Nephron progenitor cell (in vitro differentiated cells): ENCODE measurements around the gene ASCC2.
A peak's percentile ranks its signal among the peaks of the same experiment; 100 is the strongest.

ENCODE experiments used
- DNase-seq: peaks from one replicate; pipeline ENCODE4 v3.0.0; 2021
- H3K27ac Mint-ChIP-seq: 2 replicates; pipeline ENCODE4 v1.8.0; 2021; ENCODE audit warnings: mild to moderate bottlenecking, moderate library complexity, mixed read lengths
- H3K27me3 Mint-ChIP-seq: 2 replicates; pipeline ENCODE4 v1.8.0; 2021; ENCODE audit warnings: mild to moderate bottlenecking, low read depth, mixed read lengths; ENCODE audit not compliant: poor library complexity
- H3K36me3 Mint-ChIP-seq: 2 replicates; pipeline ENCODE4 v1.8.0; 2021; ENCODE audit warnings: low read depth, mixed read lengths
- H3K4me1 Mint-ChIP-seq: 2 replicates; pipeline ENCODE4 v1.8.0; 2021; ENCODE audit warnings: mixed read lengths
- H3K4me3 Mint-ChIP-seq: 2 replicates; pipeline ENCODE4 v1.8.0; 2021; ENCODE audit warnings: mild to moderate bottlenecking, moderate library complexity, mixed read lengths
- H3K9me3 Mint-ChIP-seq: 2 replicates; pipeline ENCODE4 v1.8.0; 2021; ENCODE audit warnings: mild to moderate bottlenecking, moderate library complexity, mixed read lengths
- CTCF ChIP-seq: fragments of 200-600 bp; sonication (generic); IDR thresholded peaks from 2 replicates; pipeline ENCODE4 v1.5.0; 2021; ENCODE audit warnings: antibody characterized with exemption

ASCC2 gene

GRCh38 chr22:29768052-29768693 lies 69.9 kb downstream of the ASCC2 start:
- DNase-seq, result no peak
- peak overlapping the region; percentile 61 for H3K27ac Mint-ChIP-seq
- H3K27me3 Mint-ChIP-seq, result peaks cover 5% of the 10 kb centered on the region
- no peaks in the 10 kb centered on the region for H3K9me3 Mint-ChIP-seq
- TF ChIP-seq CTCF, result no peak
- peaks cover 44% of the 10 kb centered on the region for H3K4me1 Mint-ChIP-seq
- peaks cover 20% of the 10 kb centered on the region for H3K36me3 Mint-ChIP-seq
- H3K4me3 Mint-ChIP-seq, result peak overlapping the region; percentile 100

GRCh38 chr22:29767171-29768051 lies 70.7 kb downstream of the ASCC2 start, which contains the start of gene UQCR10:
UQCR10 (plus strand) TSS chr22:29767369; CDS start chr22:29767399, 30 bp downstream.
- peak; percentile 98 for DNase-seq
- Mint-ChIP-seq H3K27ac (peak within 1 kb of the TSS; percentile 100), H3K4me1 (peaks cover 44% of the 10 kb centered on the region), H3K9me3 (no peaks in the 10 kb centered on the region), H3K27me3 (peaks cover 5% of the 10 kb centered on the region), H3K4me3 (peak within 1 kb of the TSS; percentile 100), H3K36me3 (peaks cover 20% of the 10 kb centered on the region)
- no peak for TF ChIP-seq CTCF

GRCh38 chr22:29766632-29767170 lies 71.4 kb downstream of the ASCC2 start, which contains the start of gene ZMAT5:
ZMAT5 (minus strand) TSS chr22:29767007; CDS start chr22:29748544, 18,463 bp downstream.
- Mint-ChIP-seq H3K27me3 (peaks cover 5% of the 10 kb centered on the region), H3K4me3 (peak within 1 kb of the TSS; percentile 100), H3K9me3 (no peaks in the 10 kb centered on the region), H3K4me1 (peaks cover 44% of the 10 kb centered on the region), H3K36me3 (peaks cover 20% of the 10 kb centered on the region), H3K27ac (peak within 1 kb of the TSS; percentile 100)
- peak; percentile 89 for DNase-seq
- TF ChIP-seq CTCF, result no peak

- no peak for DNase-seq
- no peaks in the 10 kb centered on the region for H3K9me3 Mint-ChIP-seq
- H3K4me3 Mint-ChIP-seq, result peak overlapping the region; percentile 100
- H3K4me1 Mint-ChIP-seq, result peaks cover 44% of the 10 kb centered on the region
- no peak for TF ChIP-seq CTCF
- peaks cover 19% of the 10 kb centered on the region for H3K36me3 Mint-ChIP-seq
- H3K27ac Mint-ChIP-seq, result peak overlapping the region; percentile 100
- peaks cover 5% of the 10 kb centered on the region for H3K27me3 Mint-ChIP-seq
Measured at GRCh38 chr22:29765905-29766631, 72.0 kb downstream of the ASCC2 start.

- no peaks in the 10 kb centered on the region for H3K9me3 Mint-ChIP-seq
- peaks cover 35% of the 10 kb centered on the region for H3K4me1 Mint-ChIP-seq
- peaks cover 5% of the 10 kb centered on the region for H3K27me3 Mint-ChIP-seq
- H3K4me3 Mint-ChIP-seq, result no peak overlapping the region
- H3K27ac Mint-ChIP-seq, result no peak overlapping the region
- DNase-seq, result no peak
- no peak for TF ChIP-seq CTCF
- no peaks in the 10 kb centered on the region for H3K36me3 Mint-ChIP-seq
Measured at GRCh38 chr22:29762263-29762662, 75.8 kb downstream of the ASCC2 start.
